HUDEP-2 (cell line): ENCODE measurements around the gene SLAIN2.
"Not testable (repeated sequence)": the region's sequence is repeated elsewhere in the genome, so short reads cannot be mapped to it uniquely, and the experiment has no call there.

Source experiments
- DNase-seq, 76 experiments: peaks; one replicate each; lab custom pipeline; 2025; ENCODE audit not compliant: unreplicated experiment in 76 of 76; lab: John Stamatoyannopoulos, UW

The SLAIN2 gene

DNA sequence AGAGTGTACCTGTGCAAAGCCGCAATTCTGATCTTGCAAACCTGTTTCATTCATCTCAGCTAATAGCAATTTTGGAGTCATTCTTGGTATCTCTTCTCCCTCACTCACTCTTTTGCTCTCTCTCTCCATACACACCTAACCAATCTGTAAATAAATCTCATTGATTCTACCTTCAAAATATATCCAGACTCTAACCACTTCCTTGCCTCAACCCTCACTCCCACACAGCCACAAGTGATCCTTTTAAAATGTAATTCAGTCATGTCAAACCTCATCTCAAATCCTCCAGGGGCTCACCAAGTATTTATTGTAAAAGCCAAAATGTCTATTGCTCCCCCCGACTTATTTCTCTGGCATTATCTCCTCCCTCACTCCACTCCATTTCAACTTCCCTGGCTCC lies 90.1 kb downstream of the SLAIN2 start:
- DNase-seq = no peak

GRCh38 chr4:48432017-48432416 lies 90.7 kb downstream of the SLAIN2 start:
- no peak for DNase-seq

- DNase-seq = no peak
These were observed 95.0 kb downstream of the SLAIN2 start for GRCh38 chr4:48436318-48436717.

GRCh38 chr4:48439988-48440387 lies 98.7 kb downstream of the SLAIN2 start:
- no peak for DNase-seq

DNA sequence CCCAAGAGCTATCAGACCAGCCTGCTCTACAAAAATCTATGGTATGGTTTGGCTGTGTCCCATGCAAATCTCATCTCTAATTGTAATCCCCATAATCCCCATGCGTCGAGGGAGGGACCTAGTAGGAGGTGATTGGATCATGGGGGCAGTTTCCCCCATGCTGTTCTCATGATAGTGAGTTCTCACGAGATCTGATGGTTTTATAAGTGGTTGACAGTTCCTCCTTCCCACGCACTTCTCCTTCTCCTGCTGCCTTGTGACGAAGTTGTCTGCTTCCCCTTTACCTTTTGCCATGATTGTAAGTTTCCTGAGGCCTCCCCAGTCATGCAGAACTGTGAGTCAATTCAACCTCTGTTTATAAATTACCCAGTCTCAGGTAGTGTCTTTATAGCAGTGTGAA lies 99.6 kb downstream of the SLAIN2 start:
- peak in 1 of 76 experiments; percentile 14 for DNase-seq

DNA sequence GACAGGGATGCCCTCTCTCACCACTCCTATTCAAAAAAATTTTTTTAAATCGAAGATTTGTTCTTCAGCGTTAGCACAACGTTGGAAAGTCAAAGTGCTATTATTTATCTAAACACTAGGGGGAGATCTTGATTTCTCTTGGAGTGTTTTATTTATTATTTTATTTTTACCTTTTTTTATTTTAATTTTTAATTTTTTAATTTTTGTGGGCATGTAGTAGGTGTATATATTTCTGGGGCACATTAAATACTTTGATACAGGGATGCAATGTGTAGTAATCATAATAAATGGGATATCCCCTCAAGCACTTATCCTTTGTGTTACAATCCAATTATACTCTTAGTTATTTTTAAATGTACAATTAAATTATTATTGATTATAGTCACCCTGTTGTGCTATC lies 104.4 kb downstream of the SLAIN2 start:
- peak in 2 of 76 experiments; percentile 4 to 9 for DNase-seq

DNA sequence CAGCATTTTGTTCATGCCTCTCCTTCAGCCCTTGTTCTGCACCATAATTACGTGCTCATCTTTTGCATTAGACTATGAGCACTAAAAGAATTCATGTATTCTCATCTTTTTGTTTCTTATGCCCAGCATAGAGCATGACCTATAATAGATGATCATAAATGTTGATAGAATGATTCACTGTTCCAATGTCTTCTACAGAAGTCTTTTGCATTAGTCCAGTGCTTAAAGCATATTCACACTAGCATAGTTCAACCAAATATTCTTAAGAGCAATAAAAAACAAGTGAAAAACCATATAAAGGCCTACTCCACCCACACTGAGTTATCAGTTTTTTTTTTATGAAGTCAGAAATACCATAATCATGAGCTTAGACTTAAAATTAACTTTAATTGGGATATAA lies 105.3 kb downstream of the SLAIN2 start:
- DNase-seq = no peak

DNA sequence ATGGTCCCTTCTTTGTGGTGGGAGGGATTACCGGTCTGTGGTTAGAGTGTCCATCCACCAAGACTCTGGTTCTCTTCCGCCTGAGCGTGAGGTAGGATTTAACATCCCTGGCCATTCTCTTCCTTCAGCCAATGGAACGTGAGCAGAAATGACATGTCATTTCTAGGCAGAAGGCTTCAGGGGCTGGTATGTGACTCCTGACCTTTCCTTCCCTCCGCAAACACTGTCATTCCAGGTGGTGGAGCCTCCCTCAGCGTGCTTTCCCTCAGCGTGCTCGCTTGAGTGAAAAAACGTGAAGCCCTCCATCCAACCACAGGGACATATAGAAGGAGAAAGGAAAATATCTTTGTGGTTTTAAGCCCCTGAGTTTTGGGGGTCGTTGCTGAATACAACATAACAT lies 107.8 kb downstream of the SLAIN2 start:
- no peak for DNase-seq

DNA sequence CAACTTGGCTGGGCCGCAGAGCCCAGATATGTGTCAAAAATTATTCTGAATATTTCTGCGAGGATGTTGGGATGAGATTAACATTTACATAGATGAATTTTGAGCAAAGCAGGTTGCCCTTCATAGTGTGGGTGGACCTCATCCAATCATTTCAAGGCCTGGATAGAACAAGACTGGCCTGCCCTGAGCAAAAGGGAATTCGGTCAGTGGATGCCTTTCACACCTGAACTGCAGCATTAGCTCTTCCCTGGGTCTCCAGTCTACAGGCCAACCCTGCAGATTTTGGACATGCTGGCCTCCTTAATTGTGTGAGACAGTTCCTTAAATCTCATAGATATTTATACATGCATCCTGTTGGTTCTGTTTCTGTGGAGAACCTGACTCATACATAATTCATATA lies 109.4 kb downstream of the SLAIN2 start:
- DNase-seq = peak in 1 of 76 experiments; percentile 2

DNA sequence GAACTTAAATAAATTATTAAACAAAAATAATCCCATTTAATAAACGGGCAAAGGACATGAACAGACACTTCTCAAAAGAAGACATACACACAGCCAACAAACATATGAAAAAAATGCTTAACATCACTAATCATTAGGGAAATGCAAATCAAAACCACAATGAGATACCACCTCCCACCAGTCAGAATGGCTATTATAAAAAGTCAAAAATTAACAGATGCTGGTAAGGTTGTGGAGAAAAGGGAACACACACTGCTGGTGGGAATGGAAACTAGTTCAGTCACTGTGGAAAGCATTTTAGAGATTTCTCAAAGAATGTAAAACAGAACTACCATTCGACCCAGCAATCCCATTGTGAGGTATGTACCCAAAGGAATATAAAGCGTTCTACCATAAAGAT lies 110.3 kb downstream of the SLAIN2 start:
- DNase-seq = not testable (repeated sequence)

GRCh38 chr4:48454591-48454990 lies 113.3 kb downstream of the SLAIN2 start:
- DNase-seq = no peak

DNA sequence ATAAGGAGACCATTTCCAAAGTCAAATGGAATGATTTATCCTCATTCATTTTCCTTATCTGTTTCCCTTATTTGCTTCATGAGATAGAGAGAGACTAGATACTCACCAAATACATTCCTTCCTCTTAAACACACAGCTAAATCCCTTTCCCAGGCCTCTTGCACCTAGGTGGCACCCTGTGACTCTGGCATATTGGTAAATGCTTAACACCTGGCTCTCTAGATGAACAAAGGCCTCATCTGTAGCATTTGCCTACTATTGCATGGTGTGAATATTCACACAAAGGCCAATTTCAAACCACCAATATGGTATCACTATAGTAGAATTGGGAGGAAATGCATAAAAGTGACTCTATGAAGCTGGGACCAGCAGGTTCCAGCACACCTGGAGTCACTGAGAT lies 119.7 kb downstream of the SLAIN2 start:
- no peak for DNase-seq

DNA sequence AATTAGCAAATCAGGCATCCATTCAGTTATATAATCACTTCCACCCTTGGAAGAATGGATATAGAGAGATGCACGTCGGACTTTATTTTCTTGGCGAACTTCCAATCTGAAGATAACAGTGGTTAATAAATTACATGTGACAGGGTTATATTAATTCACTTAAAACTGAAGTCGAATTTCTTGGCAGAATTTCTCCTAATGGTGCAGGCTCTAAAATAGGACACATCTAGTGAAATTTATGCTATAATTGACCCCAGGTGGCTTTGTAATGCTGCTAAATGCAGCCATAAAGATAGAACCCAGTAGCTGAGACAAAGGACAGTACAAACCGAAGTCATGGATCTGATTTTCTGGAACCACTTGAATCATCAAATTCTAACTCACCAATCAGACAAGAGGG lies 121.0 kb downstream of the SLAIN2 start:
- no peak for DNase-seq

- no peak for DNase-seq
These were observed 126.1 kb downstream of the SLAIN2 start for GRCh38 chr4:48467442-48467841.

DNA sequence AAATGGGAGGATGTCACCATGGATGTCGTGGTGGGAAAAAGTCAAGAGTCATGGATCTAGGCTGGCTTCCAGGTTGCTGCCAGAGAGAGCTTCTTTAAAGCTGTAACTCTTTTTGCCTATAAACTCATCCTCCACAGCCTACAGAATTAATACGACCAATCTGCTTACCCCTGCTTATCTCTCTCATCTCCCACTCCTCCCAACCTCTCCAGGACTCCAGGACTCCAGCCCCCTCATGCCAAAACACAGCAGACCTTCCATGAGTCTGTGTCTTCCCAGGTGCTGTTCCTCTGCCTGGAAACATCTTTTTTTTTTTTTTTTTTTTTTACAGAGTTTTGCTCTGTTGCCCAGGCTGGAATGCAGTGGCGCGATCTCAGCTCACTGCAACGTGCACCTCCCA lies 126.6 kb downstream of the SLAIN2 start:
- no peak for DNase-seq

GRCh38 chr4:48470137-48470536 lies 128.8 kb downstream of the SLAIN2 start:
- DNase-seq = no peak

- DNase-seq = no peak
These were observed 129.2 kb downstream of the SLAIN2 start for GRCh38 chr4:48470570-48470969.

DNA sequence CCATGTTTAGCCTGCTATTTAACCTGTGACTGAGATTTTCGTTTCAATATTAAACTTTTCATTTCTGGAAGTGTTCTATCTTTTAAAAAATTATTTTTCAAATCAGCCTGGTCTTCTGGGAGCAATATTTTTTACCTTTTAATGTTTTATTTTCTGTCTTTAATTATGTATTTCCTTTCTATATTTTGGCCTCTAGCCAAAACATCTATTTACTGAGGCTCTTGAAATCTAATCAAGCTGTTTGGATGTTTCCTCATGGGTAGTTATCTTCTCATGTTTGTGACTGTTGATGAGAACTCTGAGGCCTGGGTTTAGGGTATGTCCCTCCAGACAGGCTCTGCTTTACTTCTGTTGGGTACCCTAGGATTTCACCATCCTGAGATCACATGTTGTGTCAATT lies 131.5 kb downstream of the SLAIN2 start:
- no peak for DNase-seq

- peak in 1 of 76 experiments; percentile 2 for DNase-seq
These were observed 134.4 kb downstream of the SLAIN2 start for GRCh38 chr4:48475770-48476169.
